Measurements from ENCODE around the gene DUS1L.

GRCh38 chr17:82103553-82104451 lies 38.2 kb upstream of the DUS1L start:
- TF ChIP-seq, protein P1, sequence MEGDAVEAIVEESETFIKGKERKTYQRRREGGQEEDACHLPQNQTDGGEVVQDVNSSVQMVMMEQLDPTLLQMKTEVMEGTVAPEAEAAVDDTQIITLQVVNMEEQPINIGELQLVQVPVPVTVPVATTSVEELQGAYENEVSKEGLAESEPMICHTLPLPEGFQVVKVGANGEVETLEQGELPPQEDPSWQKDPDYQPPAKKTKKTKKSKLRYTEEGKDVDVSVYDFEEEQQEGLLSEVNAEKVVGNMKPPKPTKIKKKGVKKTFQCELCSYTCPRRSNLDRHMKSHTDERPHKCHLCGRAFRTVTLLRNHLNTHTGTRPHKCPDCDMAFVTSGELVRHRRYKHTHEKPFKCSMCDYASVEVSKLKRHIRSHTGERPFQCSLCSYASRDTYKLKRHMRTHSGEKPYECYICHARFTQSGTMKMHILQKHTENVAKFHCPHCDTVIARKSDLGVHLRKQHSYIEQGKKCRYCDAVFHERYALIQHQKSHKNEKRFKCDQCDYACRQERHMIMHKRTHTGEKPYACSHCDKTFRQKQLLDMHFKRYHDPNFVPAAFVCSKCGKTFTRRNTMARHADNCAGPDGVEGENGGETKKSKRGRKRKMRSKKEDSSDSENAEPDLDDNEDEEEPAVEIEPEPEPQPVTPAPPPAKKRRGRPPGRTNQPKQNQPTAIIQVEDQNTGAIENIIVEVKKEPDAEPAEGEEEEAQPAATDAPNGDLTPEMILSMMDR (IDR thresholded peaks at IDR 0.05; ENCODE audit: poor library complexity), result no peak
- no peak for TF ChIP-seq EZH2phosphoT487 (IDR thresholded peaks at IDR 0.05; ENCODE audit: low read depth, severe bottlenecking, unreplicated experiment)
- TF ChIP-seq EZH2 (IDR thresholded peaks at IDR 0.05; ENCODE audit: borderline replicate concordance), result no peak
